GM18951 (cell line): ENCODE measurements around the gene PLCB4.

Experiments used
- POLR2A ChIP-seq: IDR thresholded peaks from 4 replicates; pipeline ENCODE4 v1.6.1; 2011; ENCODE audit warnings: mild to moderate bottlenecking; ENCODE audit not compliant: insufficient read length, insufficient read depth; ENCODE audit errors: extremely low read depth
- in situ Hi-C: fragments of 300-500 bp; cut with MboI; formaldehyde crosslinking; loops from one replicate; pipeline ENCODE4 v1.12.0; 2022; ENCODE audit warnings: low sequenced_read_pairs, mixed read lengths, inconsistent platforms; ENCODE audit not compliant: unreplicated experiment

Gene PLCB4

GRCh38 chr20:9412309-9412708 lies 343.4 kb downstream of the PLCB4 start:
- in situ Hi-C loops, result loop anchor here (5.0 to 25.0 kb wide), 2 partner anchors 190 to 500 kb away; no protein-coding TSS in a partner anchor
- TF ChIP-seq POLR2A, result no peak

- TF ChIP-seq POLR2A, result no peak
- in situ Hi-C loops, result loop anchor here (5.0 to 25.0 kb wide), 2 partner anchors 189 to 499 kb away; no protein-coding TSS in a partner anchor
Observed at GRCh38 chr20:9413001-9413400, 344.1 kb downstream of the PLCB4 start.

GRCh38 chr20:9415426-9415825 lies 346.5 kb downstream of the PLCB4 start:
- in situ Hi-C loops, result loop anchor here (25.0 kb wide), 1 partner anchor 497 kb away; no protein-coding TSS in a partner anchor
- no peak for TF ChIP-seq POLR2A

- in situ Hi-C loops, result loop anchor here (25.0 kb wide), 1 partner anchor 496 kb away; no protein-coding TSS in a partner anchor
- TF ChIP-seq POLR2A, result no peak
Observed at GRCh38 chr20:9416421-9416820, 347.5 kb downstream of the PLCB4 start.

- TF ChIP-seq POLR2A, result no peak
- in situ Hi-C loops, result loop anchor here (25.0 kb wide), 1 partner anchor 495 kb away; no protein-coding TSS in a partner anchor
Observed at GRCh38 chr20:9417665-9418064, 348.8 kb downstream of the PLCB4 start.

GRCh38 chr20:9422321-9423057 lies 353.6 kb downstream of the PLCB4 start:
- in situ Hi-C loops, result loop anchor here (25.0 kb wide), 1 partner anchor 490 kb away; no protein-coding TSS in a partner anchor
- no peak for TF ChIP-seq POLR2A

GRCh38 chr20:9424551-9424950 lies 355.7 kb downstream of the PLCB4 start:
- in situ Hi-C loops, result loop anchor here (25.0 kb wide), 1 partner anchor 488 kb away; no protein-coding TSS in a partner anchor
- no peak for TF ChIP-seq POLR2A

- in situ Hi-C loops, result no loop called here
- no peak for TF ChIP-seq POLR2A
Observed at GRCh38 chr20:9427430-9428291, 358.8 kb downstream of the PLCB4 start.

GRCh38 chr20:9428292-9428607 lies 359.4 kb downstream of the PLCB4 start:
- in situ Hi-C loops, result no loop called here
- TF ChIP-seq POLR2A, result no peak

GRCh38 chr20:9439806-9440205 lies 370.9 kb downstream of the PLCB4 start:
- in situ Hi-C loops, result no loop called here
- no peak for TF ChIP-seq POLR2A

- TF ChIP-seq POLR2A, result no peak
- in situ Hi-C loops, result no loop called here
Observed at GRCh38 chr20:9440892-9441291, 372.0 kb downstream of the PLCB4 start.

GRCh38 chr20:9441948-9442347 lies 373.1 kb downstream of the PLCB4 start:
- in situ Hi-C loops, result no loop called here
- TF ChIP-seq POLR2A, result no peak

- no peak for TF ChIP-seq POLR2A
- in situ Hi-C loops, result no loop called here
Observed at GRCh38 chr20:9442858-9443257, 374.0 kb downstream of the PLCB4 start.
